Activated naive CD4-positive, alpha-beta T cell treated with anti-CD3 and anti-CD28 coated beads, Interleukin-2, amount 50 U/mL, for 16 hours (primary cell): ENCODE data around the gene NELL2.
"Not testable (repeated sequence)": the region's sequence is repeated elsewhere in the genome, so short reads cannot be mapped to it uniquely, and the experiment has no call there.

Experiments
- DNase-seq: peaks from one replicate; pipeline ENCODE4 v3.0.0-alpha.2; 2020

Gene NELL2

DNA sequence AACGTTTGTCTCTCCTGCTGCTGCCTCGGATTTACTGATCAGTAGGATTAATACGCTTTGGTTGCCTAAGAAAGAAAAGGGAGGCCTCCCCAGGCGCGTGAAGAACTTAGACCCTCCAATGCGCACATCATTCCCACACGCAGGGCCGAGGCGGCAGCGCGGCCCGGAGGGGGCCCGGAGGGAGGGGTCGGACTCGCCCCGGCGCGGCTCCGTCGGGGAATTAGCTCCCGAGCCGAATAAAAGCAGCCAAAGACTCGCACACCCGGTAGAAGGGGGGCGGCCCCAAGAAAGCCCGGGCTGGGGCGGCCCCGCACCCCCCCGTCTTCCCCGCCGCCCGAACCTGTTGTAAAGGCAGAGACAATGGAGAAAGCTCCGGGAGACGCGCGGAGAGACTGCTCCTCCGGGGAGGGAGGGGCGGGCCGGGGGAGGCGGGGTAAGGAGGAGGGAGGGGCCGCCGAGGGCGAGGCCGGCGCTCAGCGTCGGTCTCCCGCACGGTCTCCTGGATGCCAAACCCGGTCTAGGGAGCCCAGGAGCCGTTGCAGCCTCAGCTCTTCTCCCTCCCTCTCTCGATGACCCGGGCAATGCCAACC, at the start of gene NELL2:
NELL2 (minus strand) TSS at position 362 of the 590 bp plus-strand sequence. CDS start 446 bp downstream, outside the sequence.
- DNase-seq, result peak; percentile 74

DNA sequence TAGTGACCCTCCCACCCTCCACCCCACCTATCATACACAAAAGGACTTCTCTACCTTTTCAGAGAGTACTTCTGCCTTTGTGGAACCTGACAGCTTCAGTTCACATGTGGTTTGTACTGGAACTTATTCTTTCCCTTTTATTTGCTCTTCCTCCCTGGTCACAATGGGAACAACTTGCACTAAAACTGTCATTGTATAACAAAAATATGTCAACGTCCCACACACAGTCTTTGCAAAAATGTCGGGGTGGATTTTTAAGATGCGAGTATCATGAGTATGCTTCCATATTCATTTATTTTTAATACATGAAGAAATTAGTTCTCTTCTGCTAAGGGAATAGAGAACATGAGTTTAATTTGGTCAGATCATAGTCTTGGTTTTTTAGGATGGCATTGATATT, 45.6 kb upstream of the NELL2 start:
- DNase-seq, result no peak

DNA sequence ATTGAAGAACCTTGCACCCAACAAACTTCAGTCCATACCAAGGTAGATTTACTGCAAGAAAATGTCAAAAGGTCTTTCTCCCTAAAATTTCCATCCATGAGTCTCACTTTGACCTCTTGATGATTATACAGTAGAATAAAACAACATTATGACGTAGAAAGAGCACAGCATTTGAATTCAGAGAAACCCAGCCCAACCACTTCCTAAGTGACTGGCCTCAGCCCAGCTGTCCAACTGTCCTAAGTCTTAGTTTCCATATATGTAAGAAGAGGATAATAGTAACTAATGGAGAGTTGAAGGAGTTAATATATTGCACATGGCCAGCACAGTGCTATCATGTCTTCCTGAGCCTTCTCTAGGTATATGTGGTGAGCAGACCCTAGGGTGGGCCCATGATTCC, 41.0 kb upstream of the NELL2 start:
- DNase-seq, result no peak

DNA sequence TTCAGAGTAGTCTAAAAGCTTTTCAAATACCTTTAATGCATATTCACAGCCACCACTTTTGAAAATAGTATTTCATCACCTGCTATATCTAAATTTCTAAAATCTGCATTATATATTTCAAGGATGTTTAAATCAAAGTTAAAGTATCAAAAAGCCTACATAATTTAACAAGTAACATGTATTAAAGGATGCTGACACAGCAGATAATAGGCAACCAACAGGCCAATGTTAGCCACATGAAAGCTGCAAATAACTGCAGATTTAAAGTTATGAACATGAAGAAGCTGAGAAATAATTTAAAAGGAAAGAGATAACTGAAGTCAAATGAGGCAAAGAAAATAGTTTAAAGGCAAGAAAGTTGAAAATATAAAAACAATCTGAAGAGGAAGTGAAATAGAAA, 39.8 kb upstream of the NELL2 start:
- no peak for DNase-seq

DNA sequence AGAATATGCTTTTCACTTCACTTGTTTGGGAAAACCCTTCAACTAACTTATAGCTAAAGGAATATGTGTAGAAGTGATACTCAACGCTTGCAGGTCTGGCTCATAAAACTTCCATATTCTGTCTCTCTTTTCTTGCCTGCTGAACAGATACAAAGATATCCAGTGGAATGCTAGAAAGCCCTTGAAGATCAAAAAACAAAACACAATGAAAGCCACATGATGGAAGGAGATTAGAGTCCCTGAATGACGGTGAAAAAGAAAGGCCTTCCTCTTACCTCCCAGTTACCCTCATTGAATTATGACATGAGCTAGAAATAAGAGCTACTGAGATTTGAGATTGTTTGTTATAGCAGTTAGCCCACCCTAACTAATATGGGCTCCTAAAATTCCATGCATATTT, 28.2 kb upstream of the NELL2 start:
- DNase-seq, result no peak

DNA sequence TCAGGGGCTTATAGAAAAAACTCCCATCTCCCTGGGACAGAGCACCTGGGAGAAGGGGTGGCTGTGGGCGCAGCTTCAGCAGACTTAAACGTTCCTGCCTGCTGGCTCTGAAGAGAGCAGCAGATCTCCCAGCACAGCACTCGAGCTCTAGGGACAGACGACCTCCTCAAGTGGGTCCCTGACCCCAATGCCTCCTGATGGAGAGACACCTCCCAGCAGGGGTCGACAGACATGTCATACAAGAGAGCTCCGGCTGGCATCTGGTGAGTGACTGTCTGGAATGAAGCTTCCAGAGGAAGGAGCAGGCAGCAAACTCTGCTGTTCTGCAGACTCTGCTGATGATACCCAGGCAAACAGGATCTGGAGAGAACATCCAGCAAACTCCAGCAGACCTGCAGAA, 22.0 kb upstream of the NELL2 start:
- DNase-seq, result not testable (repeated sequence)

DNA sequence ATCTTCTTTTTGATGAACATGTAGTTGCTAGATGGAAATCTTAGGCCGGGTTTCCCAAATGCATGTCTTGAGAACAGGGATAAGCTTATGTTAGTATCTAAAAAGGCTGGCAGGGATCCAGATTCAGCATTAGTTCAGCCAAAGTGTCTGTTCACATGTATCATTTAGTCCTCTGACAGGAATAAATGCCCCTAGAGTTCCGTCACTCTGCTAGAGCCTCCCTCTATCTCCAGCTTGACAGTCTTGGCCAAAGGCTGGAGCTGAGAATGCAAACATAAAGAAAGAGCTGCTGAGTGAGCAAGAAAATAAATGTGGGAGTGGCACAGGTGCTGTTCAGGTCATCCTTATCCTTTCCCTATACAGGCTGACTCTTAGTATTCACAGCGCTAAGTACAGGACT, 13.8 kb upstream of the NELL2 start:
- no peak for DNase-seq

DNA sequence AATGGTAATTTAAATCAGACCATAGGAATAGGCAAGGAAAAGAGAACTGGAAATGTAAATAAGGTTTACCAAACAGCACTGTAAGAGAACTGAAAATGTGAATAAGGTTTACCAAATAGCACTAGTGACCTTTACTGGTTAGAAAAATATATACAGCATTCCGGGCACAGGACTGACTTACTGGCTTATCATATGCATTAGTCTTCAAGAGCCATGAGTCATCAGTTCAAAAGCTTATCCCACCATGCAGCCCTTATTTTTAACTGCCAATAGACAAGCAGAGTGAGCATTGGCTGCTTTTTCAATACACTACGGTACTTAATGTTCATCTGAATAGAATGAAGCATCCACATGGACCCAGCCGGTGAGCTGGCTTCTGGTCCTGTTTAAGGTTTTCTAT, 13.0 kb upstream of the NELL2 start:
- DNase-seq, result no peak

DNA sequence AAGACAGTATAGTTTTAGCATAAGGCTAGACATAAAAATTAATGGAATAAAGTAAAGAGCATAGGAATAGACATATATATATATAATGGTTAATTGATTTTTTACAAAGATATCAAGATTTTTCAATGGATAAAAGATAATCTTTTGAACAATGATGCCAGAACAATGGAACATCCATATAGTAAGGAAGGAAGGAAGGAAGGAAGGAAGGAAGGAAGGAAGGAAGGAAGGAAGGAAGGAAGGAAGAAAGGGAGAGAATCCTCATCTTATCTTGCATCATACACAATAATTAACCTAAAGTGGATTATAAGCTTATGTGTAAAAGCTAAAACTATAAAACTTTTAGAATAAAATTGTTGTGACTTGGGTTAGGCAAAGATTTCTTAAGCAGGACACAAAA, 9.8 kb upstream of the NELL2 start:
- no peak for DNase-seq

DNA sequence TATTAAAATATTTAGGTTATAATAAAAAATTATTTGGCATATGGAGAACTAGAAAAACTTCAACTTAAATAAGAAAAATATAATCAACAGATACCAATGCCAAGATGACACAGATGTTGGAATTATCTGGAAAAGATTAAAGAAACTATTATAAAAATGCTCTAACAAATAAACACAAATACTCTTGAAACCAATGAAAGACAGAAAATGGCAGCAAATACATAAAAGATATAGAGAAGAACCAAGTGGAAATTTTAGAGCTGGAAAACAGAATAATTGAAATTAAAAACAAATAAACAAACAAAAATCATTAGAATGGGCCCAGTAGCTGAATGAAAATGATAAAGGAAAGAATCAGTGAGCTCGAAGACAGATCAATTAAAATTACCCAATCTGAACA, 5.1 kb upstream of the NELL2 start:
- no peak for DNase-seq

DNA sequence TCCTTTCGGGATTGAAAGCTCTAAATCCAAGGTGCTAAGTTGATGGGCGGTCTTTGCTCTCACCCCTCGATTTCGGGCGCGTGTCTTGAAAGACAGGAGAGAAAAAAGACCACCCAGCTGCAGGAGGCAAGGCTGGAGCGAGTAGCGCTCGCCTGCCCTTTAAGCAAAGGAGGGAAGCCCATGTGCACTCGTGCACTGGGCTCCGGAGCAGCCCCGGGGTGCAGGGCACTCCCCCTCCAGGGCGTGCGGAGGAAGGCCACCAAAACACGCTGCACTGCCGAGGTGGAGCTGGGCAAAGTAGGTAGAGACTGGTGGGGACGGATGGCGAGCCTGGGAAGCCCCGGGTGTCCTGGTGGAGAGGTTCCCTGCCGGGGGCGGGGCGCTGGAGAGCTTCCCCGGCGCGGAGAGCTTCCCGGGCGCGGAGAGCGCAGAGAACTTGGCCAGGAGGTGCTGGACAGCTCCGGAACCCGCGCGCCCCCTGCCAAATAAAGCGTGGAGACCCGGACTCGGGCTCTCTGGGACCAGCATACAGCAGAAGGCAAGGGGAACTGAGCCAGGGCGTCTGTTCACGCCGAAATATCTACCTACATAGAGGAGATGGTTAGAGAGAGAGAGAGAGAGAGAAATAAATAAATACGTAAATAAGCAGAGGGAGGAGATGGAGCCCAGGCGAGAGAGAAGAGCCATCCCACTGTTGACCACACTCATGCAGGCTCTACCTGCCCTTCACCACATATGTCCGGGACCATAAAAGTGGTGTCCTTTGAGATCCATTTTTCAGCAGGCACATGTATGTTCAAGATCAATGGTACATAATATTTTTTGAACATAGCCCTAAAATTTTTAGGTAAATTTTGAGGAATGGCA, 662 bp upstream of the NELL2 start:
- peak; percentile 58 for DNase-seq

DNA sequence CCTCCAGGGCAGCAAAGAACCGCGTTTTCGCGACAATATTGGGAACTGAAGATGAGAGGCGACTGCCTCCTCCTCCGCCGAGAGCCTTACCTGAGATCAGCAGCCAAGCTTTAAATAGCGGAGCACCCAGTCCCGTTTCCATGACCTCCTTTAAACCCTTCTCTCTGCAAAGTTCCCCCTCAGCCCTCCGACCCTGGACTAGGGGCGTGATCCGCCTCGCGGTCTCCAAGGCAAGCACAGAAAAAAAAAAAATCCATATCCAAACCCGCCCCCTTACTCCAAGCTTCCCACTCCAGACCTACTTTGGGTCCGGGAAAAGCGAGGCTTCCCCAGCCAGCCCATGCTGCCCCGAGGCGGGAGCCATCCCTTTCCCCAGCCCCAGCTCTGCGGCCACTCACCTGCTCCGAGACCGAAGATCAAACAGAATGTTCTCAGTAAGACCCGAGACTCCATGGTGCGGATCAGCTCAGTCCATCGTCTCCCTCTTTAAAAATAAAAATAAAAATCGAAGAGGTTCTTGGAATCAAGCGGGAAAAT, 630 bp downstream of the NELL2 start:
- DNase-seq, result peak; percentile 17

DNA sequence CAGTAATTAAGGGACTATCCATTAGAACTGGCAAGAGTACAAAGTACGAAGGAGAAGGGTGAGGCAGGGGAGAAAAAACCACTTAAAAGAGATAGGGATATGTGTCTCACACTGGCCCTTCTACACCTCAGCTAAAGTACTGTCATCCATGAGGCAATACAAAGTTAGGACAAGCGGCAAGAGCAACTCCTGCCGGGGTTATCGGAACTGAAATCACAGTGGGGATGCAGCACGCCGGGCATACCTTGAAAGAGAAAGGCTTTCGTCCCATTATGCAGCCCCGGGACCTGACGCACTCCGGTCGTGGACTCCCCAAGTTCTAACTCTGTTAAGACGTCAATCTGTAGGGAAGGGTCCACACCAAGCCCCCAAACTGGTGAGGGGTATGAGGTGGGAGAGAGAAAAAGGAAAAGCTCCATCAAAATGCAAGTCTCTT, 1.1 kb downstream of the NELL2 start:
- DNase-seq, result peak; percentile 16

DNA sequence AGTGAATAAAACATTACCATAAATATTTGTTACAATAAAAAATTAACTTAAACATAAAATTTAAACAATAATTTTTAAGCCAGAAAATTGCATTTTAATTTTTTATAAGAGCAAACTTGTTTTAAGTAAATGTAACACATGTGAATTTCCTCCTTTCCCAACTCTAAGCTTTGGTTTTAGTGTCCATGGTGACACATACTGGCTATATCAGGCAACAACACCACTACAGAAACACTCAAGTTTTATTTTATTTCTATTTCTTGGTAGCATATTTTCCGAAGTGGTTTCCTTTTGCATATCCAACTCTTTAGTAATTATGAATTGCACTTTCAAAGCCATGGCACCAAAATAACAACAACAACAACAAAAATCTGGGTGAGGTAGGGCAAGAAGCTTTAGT, 2.2 kb downstream of the NELL2 start:
- no peak for DNase-seq

DNA sequence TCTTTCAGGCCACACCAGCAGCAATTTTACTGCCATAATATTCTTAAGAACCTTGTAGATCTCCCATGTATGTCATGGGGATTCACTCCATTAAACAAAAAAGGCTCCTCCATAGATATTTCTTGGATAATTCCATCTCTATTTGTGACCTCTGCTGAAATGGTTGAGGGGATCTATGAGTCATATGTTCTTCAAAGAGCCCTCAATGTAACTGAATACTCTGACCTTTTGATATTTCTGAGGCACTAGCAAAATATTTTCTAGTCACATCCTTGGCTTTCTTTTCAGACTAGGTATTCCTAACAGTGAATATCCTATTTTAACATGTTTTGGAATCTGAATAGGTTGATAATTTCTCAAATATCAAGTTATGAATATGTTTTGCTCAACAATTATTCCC, 6.6 kb downstream of the NELL2 start:
- no peak for DNase-seq

DNA sequence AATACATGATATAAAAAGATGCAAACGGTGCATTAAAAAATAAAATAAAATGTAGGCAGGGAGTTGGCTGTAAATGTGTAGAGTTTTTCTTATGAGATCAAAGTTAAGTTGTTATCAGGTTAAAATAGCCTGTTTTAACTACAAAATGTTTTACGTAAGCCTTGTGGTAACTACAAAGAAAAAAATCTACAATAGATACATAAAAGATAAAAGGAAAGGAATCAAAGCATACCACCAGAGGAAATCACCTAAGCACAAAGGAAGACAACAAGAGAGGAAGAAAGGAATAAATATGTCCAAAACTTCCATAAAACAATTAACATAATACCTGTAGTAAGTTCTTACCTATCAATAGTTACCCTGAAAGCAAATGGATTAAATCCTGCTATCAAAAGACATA, 12.2 kb downstream of the NELL2 start:
- DNase-seq, result no peak

DNA sequence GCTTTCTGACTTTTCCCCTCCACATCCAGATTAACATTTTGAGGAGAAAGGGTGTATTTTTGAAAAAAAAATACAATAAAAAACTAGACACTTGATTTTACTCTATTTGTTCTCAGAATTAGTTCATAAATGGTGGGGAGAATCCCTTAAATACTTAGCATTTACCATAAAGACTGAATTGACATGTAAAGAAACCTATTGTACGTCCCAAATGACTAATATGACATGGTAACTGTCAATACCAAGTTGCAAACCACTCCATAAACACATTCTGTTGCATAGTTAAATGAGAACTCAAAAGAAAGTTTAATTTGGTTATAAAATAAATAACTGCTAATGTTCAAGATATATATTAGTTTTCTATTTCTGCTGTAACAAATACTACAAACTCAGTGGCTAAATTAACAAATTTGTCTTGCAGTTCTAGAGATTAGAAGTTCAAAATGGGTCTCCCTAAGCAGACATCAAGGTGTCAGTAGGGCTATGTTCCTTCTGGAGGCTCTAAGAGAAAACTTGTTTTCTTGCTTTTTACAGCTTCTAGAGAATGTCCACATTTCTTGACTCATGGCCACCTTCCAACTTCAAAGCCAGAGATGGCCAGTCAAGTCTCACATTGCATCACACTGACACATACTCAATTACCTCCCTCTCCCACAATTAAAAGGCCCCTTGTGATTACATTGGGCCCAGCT, 16.0 kb downstream of the NELL2 start:
- no peak for DNase-seq

DNA sequence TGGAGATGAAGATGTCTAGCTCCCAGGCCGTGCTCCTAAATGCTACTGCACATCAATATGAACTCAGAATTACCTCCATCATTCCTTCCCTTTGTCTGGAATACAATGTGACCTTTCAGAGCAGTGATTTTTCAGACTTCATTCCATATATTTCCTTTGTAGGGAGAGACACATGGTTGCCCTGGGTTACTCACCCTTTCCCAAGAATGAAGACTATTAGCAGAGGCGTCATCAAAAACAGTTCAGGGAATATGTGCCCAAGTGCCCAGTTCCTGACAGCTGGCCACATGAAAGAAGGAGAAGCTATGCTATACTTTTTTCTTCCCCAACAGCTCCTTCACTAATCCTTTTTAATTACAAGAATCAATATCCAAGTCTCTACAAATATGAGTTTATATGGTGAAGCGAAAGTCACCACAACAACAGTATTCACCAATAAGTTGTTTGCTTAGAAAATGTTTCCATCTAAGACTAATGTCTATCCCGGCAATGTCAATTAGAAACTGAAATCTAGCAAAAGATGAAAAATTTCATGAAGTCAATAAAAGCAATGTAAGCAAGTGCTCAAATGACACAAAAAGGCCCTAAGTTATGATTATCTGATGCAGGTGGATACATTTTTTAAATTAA, 17.8 kb downstream of the NELL2 start:
- DNase-seq, result no peak

DNA sequence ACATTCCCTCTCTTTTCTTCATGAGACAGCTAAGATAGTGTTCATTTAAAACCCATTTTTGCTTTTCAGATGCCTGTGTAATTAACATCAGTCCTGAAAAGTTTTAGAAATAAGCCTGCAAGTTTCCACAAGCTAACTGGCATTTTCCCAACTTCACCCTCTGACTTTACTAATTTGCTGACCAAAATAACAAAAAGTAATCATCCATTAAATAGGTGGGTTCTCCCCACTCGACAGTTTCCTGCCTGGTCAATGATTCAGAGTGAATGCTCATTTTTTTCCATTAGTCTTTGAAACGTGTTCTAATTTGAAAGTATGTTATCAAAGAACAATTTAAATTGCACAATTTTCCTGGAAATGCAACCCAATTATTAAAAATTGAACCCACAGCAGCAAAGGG, 23.6 kb downstream of the NELL2 start:
- no peak for DNase-seq

DNA sequence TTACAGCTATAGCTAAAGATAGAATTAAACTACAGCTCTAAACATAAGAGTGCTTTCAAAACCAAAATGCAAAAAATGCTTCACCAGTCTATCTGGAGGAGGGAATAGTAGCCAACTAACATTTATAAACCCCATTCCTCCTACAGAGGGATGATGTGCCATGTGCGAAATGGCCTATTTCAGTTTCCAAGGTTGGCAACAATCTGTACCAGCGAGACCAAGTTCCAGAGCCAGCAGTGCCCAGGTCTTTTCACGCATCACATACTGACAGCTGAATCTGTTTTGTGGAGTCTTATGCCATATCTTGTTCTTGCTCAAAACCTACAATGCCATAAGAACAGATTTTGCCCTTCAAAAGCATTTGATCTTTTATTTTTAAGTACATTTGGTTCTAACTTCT, 24.5 kb downstream of the NELL2 start:
- no peak for DNase-seq

DNA sequence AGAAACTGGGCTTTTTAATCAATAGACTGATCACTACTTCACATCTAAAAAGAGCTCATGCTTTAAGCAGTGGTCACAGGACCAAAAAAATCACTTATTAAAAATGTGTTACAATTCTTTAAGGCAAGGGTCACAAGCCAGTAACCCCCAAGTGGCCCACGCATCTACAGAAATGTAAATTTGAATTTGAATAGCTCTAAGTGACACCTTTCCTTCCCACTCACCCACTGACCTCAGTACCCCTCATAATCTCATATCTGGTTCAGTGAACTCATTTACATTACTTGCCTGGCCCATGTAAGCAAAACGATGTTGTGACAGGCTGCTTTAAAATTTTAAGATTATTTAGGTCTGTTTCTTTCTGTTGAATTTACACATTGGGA, 27.4 kb downstream of the NELL2 start:
- no peak for DNase-seq

DNA sequence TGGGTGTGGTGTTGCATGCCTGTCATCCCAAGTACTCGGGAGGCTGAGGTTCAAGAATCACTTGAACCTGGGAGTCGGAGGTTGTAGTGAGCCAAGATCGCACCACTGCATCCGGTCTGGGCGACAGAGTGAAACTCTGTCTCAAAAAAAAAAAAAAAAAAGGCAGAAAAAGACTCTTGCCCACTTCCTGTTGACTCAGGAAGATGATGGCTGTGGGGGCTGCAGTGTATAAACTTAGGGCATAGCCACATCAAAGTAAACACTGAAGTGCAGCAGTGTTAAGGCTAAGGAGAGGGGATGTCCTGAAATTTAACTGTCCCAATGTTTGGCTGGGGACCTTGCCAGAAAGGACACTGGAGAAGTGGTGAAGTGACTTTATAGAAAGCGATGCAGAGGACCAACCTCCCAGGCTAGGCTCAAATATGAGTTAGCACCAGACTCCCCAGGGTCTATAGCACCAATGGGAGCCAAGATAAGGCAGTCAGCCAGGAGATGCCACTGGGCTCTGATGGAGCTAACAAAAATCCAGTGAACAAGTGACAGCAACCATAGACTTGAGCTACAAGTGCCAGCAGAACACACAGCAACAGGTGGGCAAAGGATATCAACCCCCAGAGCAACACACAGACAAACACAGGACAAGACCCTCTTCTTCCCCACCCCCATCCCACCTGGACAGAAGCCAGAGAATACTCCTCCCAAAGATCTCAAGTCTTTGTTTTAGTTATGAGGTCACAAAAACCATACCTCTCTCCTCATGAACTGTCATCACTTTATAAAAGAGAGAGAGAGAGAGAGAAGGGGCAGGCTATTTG, 28.0 kb downstream of the NELL2 start:
- peak; percentile 61 for DNase-seq
